HG03108 (cell line): ENCODE data around the gene CDH22.

Source experiments
- ATAC-seq: cut with Tn5 transposase; IDR thresholded peaks from one replicate; pipeline ENCODE4 v1.9.1; 2021; ENCODE audit warnings: moderate library complexity; ENCODE audit not compliant: unreplicated experiment

Gene CDH22

GRCh38 chr20:46269372-46269771 is 38.9 kb downstream of the CDH22 start:
- no peak for ATAC-seq

DNA sequence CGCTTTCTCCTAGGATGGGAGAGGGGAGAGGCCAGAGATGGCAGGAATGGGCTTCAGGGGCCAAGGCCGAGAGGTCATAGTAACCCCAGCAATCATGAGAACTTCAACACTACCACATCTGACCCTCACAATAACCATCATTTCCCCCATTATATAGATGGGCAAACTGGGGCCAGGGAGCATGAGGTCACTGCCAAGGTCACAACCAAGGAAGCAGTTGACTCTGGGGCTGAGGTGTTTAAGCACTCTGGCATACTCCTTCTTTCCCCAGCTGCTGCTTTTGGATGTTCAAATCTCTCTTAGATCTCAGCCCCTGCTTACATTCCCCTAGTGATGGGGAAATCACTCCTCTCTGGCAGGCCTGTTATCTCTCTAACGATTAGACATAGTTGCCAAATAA is 39.6 kb downstream of the CDH22 start:
- ATAC-seq = no peak

- ATAC-seq = no peak
Measured at GRCh38 chr20:46268131-46268614, 40.1 kb downstream of the CDH22 start.

- ATAC-seq = no peak
Measured at GRCh38 chr20:46267108-46268105, 40.9 kb downstream of the CDH22 start.

GRCh38 chr20:46265539-46265938 is 42.8 kb downstream of the CDH22 start:
- no peak for ATAC-seq

DNA sequence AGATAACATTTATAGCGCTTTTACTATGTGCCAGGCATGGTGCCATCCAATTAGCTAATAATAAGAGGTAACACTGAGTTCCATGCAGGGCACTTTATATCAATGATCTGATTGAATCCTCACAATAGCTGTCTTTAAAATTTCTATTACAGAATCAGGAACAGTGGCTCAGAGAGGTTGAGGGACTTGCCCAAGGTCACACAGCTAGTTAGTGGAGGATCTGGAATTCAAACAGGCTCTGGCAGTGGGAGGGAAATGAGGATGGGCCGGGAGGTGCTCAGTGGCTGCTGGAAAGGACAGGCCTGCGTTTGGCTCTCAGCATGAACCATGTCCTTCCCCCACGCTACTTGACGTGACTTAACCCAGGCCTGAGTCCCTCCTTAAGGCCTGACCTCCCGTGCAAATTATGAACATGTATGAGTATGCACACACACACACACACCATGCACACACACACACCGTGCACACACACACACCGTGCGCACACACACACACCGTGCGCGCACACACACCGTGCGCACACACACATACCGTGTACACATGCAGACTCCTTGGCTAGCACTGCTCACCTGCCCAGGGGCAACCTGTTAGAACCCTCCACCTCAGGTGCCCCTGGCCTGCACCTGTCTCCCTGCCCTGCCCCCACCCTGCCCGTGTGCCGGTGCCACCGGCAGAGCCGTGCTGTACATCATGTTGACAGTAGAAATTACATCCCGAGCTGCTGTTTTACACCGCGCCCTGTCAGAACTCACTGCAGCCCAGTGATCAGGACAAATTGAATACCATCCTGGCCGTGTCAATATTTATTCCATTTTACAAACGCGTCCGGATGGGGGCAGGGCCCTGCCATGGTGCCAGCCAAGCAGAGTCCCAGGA is 43.7 kb downstream of the CDH22 start:
- no peak for ATAC-seq

- ATAC-seq = no peak
Measured at GRCh38 chr20:46261456-46262253, 46.6 kb downstream of the CDH22 start.

DNA sequence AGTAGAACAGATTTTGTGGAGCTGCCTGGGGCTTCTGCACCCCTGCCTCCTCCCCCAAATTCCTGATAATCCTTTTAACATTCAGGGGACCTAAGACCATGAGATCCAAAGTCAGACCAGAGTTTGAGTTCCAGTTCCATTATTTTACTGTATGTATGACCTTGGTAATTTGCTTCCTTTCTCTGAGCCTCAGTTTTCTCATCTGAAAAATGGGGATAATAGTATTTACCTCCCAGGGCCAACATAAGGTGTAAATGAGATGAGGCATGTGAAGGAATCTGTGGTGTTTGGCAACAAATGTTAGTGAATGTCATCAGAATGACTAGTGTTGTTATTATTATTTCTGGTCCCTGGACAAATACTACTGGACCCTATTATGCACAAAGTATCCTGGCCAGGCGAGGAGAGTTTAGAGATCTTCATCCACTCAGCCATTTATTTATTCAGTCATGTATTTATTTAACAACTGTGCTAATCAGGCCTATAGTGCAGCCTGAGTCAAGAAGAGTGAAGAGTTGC is 47.3 kb downstream of the CDH22 start:
- ATAC-seq = no peak

DNA sequence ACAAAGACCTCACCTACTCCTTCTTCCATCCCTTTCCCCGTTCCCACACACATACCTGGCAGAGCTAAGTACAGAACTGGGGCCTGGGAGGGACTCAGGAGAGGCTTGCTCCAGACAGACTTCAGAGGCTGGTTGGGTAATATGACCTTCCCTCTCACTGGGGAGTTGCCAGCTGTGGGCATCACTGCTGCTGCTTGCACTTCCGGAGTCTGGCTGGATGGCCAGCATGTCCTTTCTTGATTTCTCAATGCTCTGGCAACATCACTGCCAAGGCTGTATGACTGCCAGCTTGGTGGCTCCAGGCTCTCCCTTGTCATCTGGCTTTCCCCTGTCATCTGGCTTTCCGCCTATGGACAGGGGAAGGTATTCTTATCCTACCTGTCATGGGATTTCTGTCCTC is 47.8 kb downstream of the CDH22 start:
- no peak for ATAC-seq

GRCh38 chr20:46259260-46259859 is 48.9 kb downstream of the CDH22 start:
- no peak for ATAC-seq

DNA sequence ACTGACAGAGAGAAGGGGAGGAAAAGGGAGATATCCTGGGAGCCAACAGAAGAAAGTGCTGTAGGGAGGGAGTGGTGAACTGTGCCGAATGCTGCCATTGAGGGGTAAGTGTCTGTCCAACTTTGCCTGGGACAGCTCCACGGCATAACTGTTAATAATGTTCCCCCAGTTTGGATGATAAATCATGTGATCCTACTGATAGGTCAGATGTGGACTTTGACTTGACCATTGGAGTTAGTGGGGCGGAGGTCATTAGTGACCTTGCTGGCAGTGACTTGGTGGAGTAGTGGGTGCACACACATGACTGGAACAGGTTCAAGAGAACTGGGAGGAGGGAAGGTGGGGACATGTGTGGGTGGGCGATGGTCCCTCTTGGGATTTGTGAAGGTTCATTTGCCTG is 50.4 kb downstream of the CDH22 start:
- no peak for ATAC-seq

DNA sequence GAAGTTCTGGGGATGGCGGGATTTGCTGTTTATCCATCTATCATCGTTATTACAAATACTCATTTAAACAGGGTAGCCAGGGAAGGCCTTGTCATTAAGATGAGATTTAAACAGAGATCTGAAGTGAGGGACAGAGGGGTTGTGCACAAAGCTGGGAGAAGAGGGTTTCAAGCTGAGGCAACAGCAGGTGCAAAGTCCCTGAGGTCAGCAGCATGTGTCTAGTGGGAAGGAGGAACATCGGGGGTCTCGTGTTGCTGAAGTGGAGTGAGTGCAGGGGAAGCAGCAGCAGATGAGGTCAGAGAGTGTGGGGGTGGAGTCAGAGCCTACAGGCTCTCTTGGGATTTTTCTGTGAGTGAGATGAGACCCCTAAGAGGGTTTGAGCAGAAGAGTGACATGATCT is 52.0 kb downstream of the CDH22 start:
- ATAC-seq = no peak

- no peak for ATAC-seq
Measured at GRCh38 chr20:46255440-46256104, 52.7 kb downstream of the CDH22 start.

GRCh38 chr20:46253391-46253790 is 54.9 kb downstream of the CDH22 start:
- no peak for ATAC-seq

GRCh38 chr20:46252352-46253091 is 55.8 kb downstream of the CDH22 start:
- ATAC-seq = no peak

DNA sequence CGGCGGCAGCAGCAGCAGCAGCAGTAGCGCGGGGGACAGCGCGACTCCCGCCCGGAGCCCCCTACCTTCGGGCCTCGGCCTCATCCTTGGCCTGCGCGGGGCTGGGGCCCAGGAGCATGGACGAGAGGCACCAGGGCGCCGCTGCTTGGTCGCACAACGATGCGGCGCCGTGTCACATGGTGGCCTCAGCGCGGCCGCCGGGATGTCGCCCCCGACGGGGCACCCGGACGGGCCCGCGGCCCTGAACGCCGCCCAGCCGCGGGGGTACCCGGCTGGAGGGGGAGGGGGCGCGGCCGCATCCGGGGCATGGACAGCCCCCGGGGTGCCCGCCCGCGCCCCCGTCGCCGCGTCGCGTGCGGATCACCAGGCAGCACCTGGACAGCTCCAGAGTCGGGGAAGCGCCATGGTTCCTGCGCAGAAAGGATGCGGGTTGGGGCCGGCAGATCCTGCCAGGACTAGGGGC is 57.1 kb downstream of the CDH22 start:
- no peak for ATAC-seq

DNA sequence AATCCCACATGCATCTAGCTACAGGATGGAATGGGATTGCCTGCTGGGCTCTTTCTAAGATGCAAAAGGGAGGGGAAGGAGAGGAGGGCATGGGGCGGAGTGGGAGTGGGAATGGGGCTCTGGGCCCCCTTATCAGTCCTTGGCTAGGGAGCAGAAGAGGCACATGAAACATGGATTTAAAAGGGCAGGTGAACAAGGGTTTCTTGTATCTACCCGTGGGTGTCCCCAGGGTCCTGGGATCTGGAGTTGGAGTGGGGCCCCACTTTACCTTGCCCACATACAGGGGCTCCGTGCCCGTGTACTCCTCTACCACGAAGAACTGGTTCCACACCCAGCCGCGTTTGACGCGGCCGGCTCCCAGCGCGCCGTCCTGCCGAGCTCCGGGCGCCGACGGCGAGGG is 57.5 kb downstream of the CDH22 start:
- no peak for ATAC-seq

DNA sequence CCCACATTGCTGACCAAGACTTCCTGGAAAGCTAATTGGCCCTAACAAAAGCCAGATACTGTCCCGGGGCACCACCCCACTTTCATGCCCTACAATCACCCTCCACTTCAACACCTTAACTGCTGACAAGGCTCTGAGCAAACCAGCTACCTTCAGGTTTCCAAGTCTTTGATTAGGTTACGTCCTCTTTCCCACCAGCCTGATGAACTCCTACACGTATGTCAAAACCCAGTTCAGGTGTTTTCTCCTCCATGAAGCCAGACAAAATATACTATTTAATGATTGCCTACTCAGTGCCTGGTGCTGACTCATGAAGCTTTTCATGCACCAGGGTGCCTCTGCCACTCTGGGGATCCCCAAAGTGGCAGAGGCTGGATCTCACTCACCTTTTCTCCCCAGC is 58.6 kb downstream of the CDH22 start:
- ATAC-seq = no peak

GRCh38 chr20:46246559-46246958 is 61.7 kb downstream of the CDH22 start:
- no peak for ATAC-seq
